Measurements from ENCODE around the gene HILPDA.
"Not testable (repeated sequence)": the region's sequence is repeated elsewhere in the genome, so short reads cannot be mapped to it uniquely, and the experiment has no call there.

The HILPDA gene

DNA sequence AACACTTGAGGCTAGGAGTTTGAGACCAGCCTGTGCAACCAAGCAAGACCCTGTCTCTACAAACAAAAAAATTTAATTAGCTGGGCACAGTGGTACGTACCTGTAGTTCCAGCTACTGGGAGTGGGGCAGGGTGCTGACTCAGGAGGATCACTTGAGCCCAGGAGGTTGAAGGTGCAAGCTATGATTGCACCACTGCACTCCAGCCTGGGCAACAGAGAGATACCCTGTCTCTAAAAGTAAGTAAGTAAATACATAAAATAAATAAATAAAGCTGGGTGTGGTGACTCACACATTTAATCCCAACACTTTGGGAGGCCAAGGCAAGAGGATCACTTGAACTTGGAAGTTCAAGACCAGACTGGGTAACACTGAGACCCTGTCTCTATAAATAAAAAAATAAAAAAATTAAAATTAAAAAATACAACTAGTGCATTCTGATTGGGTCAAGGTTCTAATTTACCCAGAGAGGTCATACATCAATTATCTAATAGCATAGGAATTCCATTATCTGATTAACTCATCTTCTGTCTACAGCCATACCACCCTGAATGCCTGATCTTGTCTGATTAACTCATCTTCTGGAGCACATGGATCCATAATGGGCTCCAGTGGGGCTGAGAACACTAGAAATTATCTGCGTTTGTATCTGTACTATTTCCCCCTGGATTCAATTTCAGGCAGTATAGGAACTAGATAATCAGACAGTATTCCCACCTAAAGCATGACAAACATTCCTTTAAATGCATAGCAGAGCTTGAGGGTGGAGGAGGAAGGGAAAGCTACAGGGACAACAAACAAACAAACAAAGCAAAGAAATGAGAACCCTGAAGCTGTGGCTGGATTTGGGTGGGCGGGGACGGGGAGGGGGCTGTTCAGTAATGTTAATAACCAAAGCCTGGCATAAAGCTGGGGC, 21.0 kb upstream of the HILPDA start:
- DNase-seq: no peak

DNA sequence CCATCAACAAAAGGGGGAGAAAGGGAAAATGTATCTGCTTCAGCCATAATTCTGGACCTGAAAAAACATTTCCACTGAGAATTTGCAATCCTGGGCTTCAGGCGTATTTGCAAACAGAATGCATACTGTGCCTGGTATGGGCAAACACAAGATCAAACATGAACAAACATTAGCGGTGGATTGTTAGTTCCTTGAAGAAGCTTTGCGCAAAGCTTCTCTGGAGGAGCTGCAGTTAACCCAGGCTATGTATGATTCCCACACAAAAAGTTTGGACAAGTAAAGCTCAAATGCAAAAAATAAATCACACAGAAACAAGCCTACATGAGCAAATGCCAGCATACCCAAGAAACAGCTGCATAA, 20.4 kb upstream of the HILPDA start:
- DNase-seq: no peak

DNA sequence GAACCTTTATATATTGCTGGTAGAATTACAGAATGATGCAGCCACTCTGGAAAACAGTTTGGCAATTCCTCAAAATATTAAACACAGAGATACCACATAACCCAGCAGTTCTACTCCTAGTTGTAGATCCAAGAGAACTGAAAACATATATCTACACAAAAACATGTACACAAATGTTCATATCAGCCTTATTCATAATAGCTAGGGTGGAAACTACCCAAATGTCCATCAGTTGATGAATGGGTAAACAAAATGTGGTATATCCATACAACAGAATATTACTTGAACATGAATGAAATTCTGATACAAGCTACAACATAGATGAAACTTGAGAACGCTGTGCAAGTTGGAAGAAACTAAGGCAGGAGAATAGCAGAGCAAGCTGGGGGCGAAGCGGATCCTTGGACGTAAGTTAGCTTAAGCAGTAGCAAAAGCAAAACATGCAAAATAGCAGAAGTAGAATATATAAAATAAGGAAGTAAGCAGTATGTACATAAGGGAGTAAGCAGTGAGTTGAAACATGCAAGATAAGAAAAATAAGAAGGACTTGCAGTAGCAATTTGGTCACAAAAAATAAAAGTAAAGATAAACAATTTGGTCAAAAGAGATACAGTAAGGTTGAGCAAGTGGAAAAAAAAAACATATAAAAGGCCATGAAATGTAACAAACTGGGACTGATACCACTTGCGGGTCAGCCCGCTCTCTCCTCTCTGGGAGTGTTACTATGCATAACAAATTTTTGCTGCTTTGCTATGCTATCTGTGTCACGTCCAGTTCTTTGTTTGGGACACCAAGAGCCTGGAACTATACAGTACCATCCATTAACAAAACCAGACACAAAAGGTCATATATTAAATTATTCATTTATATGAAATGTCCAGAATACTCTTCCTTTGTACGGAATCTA, 18.0 kb upstream of the HILPDA start:
- DNase-seq: no peak

DNA sequence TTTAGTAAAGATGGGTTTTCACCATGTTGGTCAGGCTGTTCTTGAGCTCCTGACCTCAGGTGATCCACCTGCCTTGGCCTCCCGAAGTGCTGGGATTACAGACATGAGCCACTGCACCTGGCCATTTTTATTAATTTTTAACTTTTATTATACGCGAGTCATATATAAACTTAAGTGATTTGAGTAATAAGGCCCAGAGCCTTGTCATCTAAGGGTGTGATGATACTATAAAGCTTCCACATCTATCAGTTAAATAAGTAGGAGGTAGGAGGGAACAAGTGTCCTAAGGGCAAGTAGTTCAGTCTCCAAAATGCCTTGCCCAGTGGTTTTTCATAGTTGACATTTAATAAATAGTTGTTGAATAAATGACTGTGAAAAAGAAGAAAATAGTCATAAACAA, 13.3 kb upstream of the HILPDA start:
- no peak for DNase-seq

DNA sequence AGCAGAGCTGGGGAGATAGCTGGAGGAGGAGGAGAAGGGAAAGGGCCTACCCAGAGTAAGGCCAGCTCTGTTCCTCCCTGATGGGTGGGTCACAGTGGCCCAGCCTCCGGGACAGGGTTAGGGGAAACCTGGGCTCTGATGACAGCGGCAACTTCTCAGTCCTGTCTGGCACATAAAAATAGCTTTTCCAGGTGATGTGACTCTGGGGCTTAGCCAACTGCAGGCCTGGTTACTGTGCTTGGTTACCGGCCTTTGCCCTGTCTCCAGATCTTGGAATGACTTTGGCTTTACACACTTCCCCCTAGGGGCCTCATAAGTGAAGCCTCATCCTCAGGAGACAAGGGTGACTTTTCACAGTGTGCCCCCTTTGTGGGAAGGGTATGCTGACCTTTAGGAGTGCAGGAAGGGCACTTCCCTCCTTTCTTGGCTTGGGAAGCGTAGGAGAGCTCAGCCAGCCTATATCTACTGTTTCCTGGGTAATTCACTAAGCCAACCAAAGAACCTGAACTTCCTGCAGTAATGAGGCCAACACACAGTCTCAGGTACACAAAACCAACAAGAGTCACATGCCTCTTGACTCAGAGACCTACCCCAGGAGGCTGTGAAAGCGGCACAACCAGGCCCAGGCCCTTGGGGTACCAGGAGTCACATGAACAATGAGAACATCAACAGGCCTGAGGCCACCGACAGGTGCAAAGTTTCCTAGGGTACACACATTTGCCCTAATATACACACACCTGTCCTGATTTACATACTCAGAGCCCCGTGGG, 11.7 kb upstream of the HILPDA start:
- DNase-seq: peak; percentile 55

DNA sequence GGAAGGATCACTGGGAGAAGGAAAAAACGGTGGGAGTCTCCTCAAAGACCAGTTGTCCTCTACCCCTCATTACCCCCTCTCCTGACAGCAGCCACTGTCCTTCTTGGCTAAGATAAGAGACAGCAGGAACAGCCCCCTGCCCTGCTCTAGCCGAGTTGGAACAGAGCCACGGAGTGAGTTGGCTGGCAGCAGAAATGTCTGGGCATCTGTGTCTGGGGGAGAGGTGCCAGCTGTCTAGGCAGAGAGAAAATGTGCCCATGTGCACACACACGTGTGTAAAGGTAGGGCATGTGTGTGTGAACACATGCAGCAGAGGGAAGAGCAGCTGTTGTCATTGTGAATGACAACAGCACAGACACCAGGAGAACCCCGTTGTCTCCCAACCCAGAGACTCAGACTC, 9.4 kb upstream of the HILPDA start:
- DNase-seq: peak; percentile 27

DNA sequence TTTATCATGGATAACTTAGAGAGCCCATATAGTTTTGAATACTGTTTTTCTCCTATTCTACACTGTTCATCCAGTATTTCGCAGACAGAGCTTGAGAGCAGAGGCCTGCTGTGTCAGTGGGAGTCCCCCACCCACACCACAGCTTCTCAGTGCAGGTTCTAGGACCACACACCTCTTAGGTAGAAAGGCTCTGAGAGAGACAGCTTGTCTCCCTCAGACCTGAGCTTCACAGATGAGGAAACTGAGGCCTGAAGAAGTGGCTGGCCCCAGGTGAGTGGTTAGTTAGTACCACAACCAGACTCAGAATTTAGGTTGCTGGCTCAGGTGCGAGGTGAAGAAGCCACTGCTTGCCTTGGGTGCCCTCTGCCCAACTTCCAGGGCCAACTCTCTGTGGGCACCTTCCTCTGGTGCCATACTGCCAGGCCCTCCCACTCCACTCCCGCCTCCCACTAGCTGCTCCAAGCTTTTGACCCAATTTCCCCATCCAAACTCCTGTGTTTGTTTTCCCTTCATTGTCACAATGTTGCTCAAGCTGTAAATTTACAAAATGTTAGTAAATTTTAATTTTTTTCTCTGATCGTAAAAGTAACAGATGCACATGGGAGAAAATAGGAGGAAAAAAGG, 7.6 kb upstream of the HILPDA start:
- no peak for DNase-seq

DNA sequence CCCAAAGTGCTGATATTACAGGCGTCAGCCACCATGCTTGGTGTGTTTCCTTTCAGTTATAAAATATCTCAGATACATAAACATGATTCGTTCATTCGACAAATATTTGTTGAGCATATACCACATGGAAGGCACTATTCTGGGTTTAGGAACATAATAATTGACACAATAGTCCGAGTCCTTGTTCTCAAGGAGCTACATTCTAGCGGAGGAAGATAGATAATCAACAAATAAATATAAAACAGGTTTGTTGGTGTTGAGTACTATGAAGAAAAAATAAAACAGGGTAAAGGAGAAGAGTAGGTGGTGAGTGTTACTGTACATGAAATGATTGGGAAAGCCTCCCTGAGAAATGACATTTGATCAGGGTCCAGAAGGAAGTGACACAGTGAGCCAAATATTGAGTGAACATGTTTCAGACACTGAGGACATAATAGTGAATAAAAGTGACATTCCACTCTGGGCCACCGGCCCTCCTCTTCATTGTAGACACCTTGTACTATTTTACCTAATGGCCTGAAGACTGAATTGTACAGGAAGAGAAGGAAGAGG, 6.9 kb upstream of the HILPDA start:
- DNase-seq: no peak

DNA sequence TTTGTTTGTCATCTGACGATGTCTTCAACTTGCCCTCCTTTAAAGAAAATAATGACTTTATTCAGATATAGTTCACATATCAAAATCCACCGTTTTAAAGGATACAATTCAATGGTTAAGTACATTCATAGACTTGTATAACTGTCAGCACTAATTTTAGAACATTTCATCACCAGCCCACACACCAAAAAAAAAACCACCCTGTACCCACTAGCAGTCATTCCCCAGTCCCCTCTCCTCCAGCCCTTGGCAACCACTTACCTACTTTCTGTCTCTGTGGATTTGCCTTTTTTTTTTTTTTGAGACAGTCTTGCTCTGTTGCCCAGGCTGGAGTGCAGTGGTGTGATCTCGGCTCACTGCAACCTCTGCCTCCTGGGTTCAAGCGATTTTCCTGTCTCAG, 5.3 kb upstream of the HILPDA start:
- no peak for DNase-seq

DNA sequence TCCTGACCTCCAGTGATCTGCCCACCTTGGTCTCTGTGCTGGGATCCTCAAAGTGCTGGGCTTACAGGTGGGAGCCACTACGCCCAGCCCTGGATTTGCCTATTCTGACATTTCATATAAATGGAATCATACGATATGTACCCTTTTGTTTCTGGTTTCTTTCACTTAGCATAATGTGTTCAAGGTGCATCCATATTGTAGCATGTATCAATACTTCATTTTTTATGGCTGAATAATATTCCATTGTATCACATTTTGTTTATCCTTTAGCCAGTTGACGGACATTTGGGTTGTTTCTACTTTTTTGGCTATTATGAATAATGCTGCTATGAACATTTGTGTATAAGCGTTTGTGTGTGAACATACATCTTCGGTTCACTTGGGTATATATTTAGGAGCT, 4.8 kb upstream of the HILPDA start:
- no peak for DNase-seq

DNA sequence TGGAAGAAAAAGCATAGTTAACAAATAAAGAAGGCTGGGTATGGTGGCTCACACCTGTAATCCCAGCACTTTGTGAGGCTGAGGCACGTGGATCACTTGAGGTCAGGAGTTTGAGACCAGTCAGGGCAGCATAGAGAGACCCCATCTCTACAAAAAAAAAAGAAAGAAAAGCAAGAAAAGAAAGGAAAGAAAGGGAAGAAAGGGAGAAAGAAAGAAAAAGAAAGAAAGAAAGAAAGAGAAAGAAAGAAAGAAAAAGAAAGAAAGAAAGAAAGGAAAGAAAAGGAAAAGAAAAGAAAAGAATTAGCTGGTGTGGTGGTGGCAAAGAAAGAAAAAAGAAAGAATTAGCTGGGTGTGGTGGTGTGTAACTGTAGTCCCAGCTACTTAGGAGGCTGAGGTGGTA, 3.1 kb upstream of the HILPDA start:
- no peak for DNase-seq

DNA sequence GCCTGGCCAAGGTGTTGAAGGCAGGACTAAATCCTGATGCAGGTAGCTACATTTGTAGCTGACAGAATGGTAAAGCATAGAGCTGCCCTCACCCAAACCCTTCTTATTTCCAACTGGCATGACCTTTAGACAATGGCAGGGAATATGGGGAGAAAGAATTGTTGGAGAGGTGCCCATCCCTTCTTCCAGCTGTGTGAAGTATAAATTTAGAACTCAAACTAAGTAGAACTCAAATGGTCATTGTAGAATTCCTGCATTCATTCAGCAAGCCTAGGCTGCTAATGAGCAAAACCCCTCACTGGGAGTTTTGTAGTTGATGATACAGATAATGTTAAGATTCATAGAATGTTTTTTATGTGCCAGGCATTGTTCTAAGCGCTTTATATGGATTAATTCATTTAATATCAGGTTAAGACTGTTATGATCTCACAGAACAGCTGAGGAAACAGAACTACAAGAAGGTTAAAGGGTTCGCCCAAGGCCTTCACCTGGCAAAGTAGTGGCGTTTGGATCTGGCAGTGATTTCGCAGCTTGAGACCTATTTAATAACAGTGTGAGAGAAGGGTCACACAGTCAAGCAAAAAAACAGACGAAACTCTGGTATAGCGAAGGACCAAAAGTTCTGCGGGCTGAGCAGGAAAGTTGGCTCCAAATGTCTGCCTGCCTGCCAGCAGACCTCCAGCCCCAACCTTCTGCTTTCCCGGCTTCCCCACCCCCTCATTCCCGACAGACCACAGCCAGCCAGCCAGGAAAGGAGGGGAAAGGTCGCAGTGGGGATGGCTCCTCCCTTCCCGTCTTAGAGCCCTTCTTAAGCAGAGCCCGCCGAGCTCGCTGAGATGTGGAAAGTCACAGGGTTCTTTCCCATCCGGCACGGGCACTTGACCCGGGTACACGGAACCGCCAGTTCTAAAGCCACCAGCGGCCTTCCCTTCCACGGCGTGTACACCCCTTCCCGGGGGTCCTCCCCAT, 1.6 kb upstream of the HILPDA start:
- DNase-seq: no peak

DNA sequence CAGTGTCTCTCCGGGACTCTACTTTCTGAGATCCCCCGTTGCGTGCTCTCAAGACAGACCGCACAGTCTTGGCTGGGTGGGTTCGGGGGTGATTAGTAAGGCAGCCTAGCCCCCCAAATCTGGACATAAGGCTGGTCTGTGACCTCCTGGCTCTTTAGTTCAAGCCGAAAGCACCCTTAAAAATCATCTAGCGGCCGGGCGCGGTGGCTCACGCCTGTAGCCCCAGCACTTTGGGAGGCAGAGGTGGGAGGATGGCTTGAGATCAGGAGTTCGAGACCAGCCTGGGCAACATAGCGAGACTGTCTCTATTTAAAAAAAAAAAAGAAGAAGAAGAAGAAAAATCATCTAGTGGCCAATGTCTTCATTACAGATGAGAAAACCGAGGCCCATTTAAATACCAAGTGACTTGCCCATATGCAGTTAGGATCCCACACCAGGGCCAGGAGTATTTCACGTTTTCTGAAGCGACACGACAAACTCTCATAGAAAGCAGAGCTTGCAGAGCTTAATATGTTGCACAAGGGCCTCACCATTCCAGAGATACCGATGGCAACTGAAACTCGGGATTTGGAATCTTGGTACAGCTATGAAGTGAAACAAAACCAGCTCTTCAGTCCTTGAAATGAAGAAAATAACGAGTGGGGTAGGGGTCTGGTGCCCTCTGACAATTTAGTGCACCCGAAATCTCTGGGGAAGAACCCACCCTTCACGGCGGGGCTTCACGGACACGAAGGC, 703 bp upstream of the HILPDA start:
- DNase-seq: no peak

DNA sequence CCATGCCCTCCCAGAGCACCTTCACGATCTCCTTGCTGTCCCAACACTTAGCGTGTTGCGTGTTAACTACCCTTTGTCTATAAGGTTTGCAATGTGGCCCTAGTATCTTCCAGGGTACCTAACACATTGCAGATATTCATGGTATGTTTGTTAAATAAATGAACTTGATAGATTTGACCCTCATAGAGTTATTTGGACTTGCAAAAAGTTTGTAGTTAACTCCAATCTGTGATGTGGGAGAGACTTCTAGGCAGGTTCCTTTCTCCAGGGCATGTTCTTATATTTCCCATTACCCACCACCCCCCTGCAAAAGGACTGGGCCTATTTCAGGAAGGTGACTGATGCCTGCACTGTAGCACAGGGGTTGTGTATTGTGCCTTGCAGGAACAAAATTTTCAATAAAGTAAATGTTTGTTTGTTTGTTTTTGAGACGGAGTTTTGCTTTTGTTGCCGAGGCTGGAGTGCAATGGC, 612 bp downstream of the HILPDA start:
- DNase-seq: no peak

DNA sequence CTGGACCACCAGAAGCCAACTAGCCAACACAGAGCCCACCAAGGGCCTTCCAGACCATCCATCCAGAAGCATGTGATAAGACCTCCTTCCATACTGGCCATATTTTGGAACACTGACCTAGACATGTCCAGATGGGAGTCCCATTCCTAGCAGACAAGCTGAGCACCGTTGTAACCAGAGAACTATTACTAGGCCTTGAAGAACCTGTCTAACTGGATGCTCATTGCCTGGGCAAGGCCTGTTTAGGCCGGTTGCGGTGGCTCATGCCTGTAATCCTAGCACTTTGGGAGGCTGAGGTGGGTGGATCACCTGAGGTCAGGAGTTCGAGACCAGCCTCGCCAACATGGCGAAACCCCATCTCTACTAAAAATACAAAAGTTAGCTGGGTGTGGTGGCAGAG, 1.7 kb downstream of the HILPDA start:
- DNase-seq: not testable (repeated sequence)

DNA sequence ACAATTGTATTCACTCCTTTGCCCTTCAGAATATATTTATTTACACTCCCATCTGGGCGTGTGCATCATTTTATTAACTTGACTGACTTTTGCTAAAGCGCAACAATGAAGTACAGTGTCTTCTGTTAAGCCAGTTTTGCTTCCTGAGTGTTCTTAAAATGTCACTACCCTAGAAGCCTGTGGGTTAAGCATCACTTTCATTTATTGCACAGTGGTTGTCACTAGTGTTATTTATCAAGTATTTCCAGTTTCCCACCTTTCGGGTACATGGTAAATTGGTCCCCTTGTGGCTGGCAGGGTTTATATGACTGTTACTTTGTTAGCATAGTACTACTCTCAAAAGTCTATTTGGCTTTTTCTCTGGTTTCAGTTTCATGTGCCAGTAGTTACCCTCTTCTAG, 3.3 kb downstream of the HILPDA start:
- no peak for DNase-seq

DNA sequence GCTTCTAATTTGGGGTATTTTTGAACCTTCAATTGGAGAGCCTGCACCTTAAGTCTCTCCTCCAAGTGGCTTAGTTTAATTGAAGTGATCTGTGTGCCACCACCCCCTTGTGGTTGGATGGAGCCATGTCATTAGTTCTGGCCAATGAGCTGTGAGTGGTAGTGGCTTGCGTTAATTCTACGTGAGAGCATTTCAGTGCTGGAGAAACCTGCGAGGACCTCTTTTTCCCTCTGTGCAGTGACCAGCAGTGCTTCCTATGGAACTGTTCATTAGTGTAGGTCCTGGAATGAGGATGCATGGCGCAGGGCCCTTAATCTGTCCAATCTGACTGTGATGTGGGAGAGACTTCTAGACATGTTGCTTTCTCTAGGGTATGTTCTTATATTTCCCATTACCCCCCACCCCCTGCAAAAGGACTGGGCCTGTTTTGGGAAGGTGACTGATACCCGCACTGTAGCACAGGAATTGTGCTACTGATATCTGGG, 3.8 kb downstream of the HILPDA start:
- DNase-seq: peak; percentile 55

DNA sequence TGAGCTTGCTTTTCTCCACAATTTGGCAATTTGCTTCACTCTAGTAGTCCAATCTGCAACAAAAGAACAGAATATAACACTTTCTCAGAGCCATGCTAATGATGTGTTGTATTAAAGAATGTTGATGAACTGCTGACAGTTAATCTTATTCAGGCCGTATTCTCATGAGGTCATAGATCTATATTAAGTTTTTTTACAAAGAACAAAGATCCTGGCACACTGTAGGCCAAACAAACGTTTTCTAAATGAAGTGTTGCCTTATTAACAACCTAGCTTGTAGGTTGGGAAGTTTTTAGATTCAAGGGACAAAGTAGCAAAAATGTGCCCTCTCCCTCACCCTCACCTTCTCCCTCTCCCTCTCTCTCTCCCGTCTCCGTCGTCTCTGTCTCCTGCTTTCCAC, 6.8 kb downstream of the HILPDA start:
- DNase-seq: no peak

DNA sequence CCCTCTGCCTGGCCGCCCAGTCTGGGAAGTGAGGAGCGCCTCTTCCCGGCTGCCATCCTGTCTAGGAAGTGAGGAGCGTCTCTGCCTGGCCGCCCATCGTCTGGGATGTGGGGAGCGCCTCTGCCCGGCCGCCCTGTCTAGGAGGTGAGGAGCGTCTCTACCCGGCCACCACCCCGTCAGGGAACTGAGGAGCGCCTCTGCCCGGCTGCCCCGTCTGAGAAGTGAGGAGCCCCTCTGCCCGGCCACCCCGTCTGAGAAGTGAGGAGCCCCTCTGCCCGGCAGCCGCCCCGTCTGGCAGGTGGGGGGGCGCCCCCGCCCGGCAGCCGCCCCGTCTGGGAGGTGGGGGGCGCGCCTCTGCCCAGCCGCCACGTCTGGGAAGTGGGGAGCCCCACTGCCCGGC, 7.7 kb downstream of the HILPDA start:
- not testable (repeated sequence) for DNase-seq

DNA sequence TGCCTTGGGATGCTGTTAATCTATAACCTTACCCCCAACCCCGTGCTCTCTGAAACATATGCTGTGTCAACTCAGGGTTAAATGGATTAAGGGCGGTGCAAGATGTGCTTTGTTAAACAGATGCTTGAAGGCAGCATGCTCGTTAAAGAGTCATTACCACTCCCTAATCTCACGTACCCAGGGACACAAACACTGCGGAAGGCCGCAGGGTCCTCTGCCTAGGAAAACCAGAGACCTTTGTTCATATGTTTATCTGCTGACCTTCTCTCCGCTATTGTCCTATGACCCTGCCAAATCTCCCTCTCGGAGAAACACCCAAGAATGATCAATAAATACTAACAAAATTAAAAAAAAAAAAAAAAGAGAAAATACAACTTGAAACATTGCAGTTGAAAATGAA, 8.3 kb downstream of the HILPDA start:
- not testable (repeated sequence) for DNase-seq

Data from COR-L47 (cell line).